Neural cell (in vitro differentiated cells): ENCODE data around the gene KBTBD8. TPM values are rescaled to one million over a fixed set of nuclear protein-coding genes. Genes with fewer than 3 reads are reported as not detected.

Experiments
- H2AFZ ChIP-seq: fragments of 200-600, 300-800 bp; sonication (generic), shearing (Covaris generic); 2 replicates; pipeline ENCODE4 v1.6.0; 2014; ENCODE audit warnings: low read depth, mild to moderate bottlenecking, antibody characterized with exemption, low read length, moderate library complexity
- H3F3A ChIP-seq: fragments of 200-600 bp; shearing (Covaris generic); 2 replicates; pipeline ENCODE4 v1.6.1; 2016; ENCODE audit warnings: mild to moderate bottlenecking, moderate library complexity, mixed read lengths, antibody characterized with exemption, low read length; ENCODE audit not compliant: insufficient read depth, poor library complexity, severe bottlenecking
- H3K27ac ChIP-seq: fragments of 200-600, 300-800 bp; sonication (generic), shearing (Covaris generic); 2 replicates; pipeline ENCODE4 v1.5.1; 2014; ENCODE audit warnings: mild to moderate bottlenecking, low read length, moderate library complexity
- H3K27me3 ChIP-seq: fragments of 300-800, 200-600 bp; sonication (generic), shearing (Covaris generic); 2 replicates; pipeline ENCODE4 v1.6.0; 2014; ENCODE audit warnings: mild to moderate bottlenecking, low read depth, low read length, moderate library complexity; ENCODE audit not compliant: insufficient read depth
- H3K36me3 ChIP-seq: fragments of 300-800, 200-600 bp; sonication (generic), shearing (Covaris generic); 2 replicates; pipeline ENCODE4 v1.5.1; 2014; ENCODE audit warnings: mild to moderate bottlenecking, antibody characterized with exemption, low read length, moderate library complexity; ENCODE audit not compliant: insufficient read depth
- H3K4me2 ChIP-seq: fragments of 300-800, 200-600 bp; sonication (generic), shearing (Covaris generic); 2 replicates; pipeline ENCODE4 v1.6.0; 2014; ENCODE audit warnings: mild to moderate bottlenecking, low read length
- H3K4me3 ChIP-seq: fragments of 300-800, 200-600 bp; sonication (generic), shearing (Covaris generic); 2 replicates; pipeline ENCODE4 v1.5.1; 2014; ENCODE audit warnings: mild to moderate bottlenecking, low read length, moderate library complexity
- H3K79me2 ChIP-seq: fragments of 200-600 bp; shearing (Covaris generic); replicated peaks from 2 replicates; pipeline ENCODE4 v1.6.0; 2014; ENCODE audit warnings: mild to moderate bottlenecking, low read length, moderate library complexity; ENCODE audit not compliant: insufficient read depth
- H3K9ac ChIP-seq: fragments of 300-800, 200-600 bp; sonication (generic), shearing (Covaris generic); 2 replicates; pipeline ENCODE4 v1.6.1; 2016; ENCODE audit warnings: mild to moderate bottlenecking, low read length, mixed read lengths
- H3K9me2 ChIP-seq: fragments of 200-600 bp; shearing (Covaris generic); 2 replicates; pipeline ENCODE4 v1.6.1; 2016; ENCODE audit warnings: mild to moderate bottlenecking, low read length, mixed read lengths; ENCODE audit not compliant: insufficient read depth
- H3K9me3 ChIP-seq: fragments of 200-600, 300-800 bp; sonication (generic), shearing (Covaris generic); 2 replicates; pipeline ENCODE4 v1.6.1; 2016; ENCODE audit warnings: mild to moderate bottlenecking, mixed run types, low read length, moderate library complexity, mixed read lengths
- H4K20me1 ChIP-seq: fragments of 200-600 bp; shearing (Covaris generic); 2 replicates; pipeline ENCODE4 v1.6.1; 2016; ENCODE audit warnings: mild to moderate bottlenecking, mixed run types; ENCODE audit not compliant: insufficient read depth
- EP300 ChIP-seq: fragments of 450-650 bp; conservative IDR thresholded peaks from 2 replicates; pipeline ENCODE4 v1.6.1; 2014; ENCODE audit warnings: antibody characterized with exemption, mild to moderate bottlenecking, moderate library complexity; ENCODE audit not compliant: poor library complexity, severe bottlenecking
- EZH2 ChIP-seq: fragments of 200-600, 300-800 bp; shearing (Covaris generic), sonication (generic); IDR thresholded peaks from 2 replicates; pipeline ENCODE4 v1.6.1; 2014; ENCODE audit warnings: antibody characterized with exemption, low read length, borderline replicate concordance, mild to moderate bottlenecking; ENCODE audit not compliant: insufficient read depth, poor library complexity, severe bottlenecking
- MXI1 ChIP-seq: fragments of 450-650 bp; conservative IDR thresholded peaks from 2 replicates; pipeline ENCODE4 v1.6.1; 2014; ENCODE audit warnings: antibody characterized with exemption, mild to moderate bottlenecking; ENCODE audit not compliant: poor library complexity, severe bottlenecking
- POLR2AphosphoS5 ChIP-seq: IDR thresholded peaks from 2 replicates; pipeline ENCODE4 v1.6.1; 2012
- RAD21 ChIP-seq: fragments of 450-650 bp; conservative IDR thresholded peaks from 2 replicates; pipeline ENCODE4 v1.6.1; 2014; ENCODE audit warnings: antibody characterized with exemption, mild to moderate bottlenecking, moderate library complexity
- SMC3 ChIP-seq: fragments of 450-650 bp; conservative IDR thresholded peaks from 2 replicates; pipeline ENCODE4 v1.6.1; 2014; ENCODE audit warnings: antibody characterized with exemption, mild to moderate bottlenecking, moderate library complexity; ENCODE audit not compliant: poor library complexity
- TAF1 ChIP-seq: IDR thresholded peaks from 2 replicates; pipeline ENCODE4 v1.6.1; 2012; ENCODE audit warnings: low read depth
- polyA plus RNA-seq: library from polyadenylated mRNA; depleted of rRNA; stranded (reverse); fragments of >200 nt; gene quantifications from 2 replicates; pipeline ENCODE4 v1.2.3, GENCODE V29; 2014
- TF ChIP-seq, protein P1 (sequence below): fragments of 450-650 bp; IDR thresholded peaks from 2 replicates; pipeline ENCODE4 v1.5.1; 2014; ENCODE audit warnings: antibody characterized with exemption, mild to moderate bottlenecking, moderate library complexity; ENCODE audit not compliant: poor library complexity, severe bottlenecking
- TF ChIP-seq, protein P2 (sequence below): IDR thresholded peaks from 2 replicates; pipeline ENCODE4 v1.6.1; 2012; ENCODE audit warnings: borderline replicate concordance

KBTBD8 gene
- polyA plus RNA-seq, 1 donor from 2014 or later: 4.7 TPM

DNA sequence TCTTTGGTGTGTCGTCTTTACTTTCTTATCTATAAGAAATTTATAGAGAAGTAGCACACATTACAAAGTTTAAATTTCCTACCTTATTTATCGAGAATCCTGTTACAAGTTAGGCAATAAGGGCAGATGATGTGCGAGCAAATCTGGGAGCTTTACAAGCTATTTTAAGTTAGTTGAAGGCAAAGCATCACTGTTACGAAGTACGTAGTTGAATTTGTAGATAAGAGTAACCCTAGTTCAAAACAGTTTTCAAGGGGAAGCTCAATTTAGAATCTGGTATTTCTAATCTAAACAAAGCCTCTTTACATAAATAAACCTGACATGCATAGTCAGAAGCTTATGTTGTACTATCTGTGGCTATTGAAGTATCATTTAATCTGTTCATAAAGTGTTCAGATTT, 8.4 kb downstream of the KBTBD8 start:
- Histone ChIP-seq H3K4me3 (no peak overlapping the region), H3K27me3 (no peaks in the 10 kb centered on the region), H3K9me2 (no peaks in the 10 kb centered on the region), H3K36me3 (no peaks in the 10 kb centered on the region), H3F3A (no peaks in the 10 kb centered on the region), H3K4me2 (no peak overlapping the region), H3K27ac (no peak overlapping the region), H3K9ac (no peak overlapping the region), H3K9me3 (no peaks in the 10 kb centered on the region), H2AFZ (no peak overlapping the region), H3K79me2 (no peaks in the 10 kb centered on the region), H4K20me1 (no peaks in the 10 kb centered on the region)
- no peak for TF ChIP-seq TAF1
- TF ChIP-seq EP300: no peak
- TF ChIP-seq, protein P1, sequence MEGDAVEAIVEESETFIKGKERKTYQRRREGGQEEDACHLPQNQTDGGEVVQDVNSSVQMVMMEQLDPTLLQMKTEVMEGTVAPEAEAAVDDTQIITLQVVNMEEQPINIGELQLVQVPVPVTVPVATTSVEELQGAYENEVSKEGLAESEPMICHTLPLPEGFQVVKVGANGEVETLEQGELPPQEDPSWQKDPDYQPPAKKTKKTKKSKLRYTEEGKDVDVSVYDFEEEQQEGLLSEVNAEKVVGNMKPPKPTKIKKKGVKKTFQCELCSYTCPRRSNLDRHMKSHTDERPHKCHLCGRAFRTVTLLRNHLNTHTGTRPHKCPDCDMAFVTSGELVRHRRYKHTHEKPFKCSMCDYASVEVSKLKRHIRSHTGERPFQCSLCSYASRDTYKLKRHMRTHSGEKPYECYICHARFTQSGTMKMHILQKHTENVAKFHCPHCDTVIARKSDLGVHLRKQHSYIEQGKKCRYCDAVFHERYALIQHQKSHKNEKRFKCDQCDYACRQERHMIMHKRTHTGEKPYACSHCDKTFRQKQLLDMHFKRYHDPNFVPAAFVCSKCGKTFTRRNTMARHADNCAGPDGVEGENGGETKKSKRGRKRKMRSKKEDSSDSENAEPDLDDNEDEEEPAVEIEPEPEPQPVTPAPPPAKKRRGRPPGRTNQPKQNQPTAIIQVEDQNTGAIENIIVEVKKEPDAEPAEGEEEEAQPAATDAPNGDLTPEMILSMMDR: no peak
- TF ChIP-seq EZH2: no peak
- no peak for TF ChIP-seq SMC3
- TF ChIP-seq, protein P2, sequence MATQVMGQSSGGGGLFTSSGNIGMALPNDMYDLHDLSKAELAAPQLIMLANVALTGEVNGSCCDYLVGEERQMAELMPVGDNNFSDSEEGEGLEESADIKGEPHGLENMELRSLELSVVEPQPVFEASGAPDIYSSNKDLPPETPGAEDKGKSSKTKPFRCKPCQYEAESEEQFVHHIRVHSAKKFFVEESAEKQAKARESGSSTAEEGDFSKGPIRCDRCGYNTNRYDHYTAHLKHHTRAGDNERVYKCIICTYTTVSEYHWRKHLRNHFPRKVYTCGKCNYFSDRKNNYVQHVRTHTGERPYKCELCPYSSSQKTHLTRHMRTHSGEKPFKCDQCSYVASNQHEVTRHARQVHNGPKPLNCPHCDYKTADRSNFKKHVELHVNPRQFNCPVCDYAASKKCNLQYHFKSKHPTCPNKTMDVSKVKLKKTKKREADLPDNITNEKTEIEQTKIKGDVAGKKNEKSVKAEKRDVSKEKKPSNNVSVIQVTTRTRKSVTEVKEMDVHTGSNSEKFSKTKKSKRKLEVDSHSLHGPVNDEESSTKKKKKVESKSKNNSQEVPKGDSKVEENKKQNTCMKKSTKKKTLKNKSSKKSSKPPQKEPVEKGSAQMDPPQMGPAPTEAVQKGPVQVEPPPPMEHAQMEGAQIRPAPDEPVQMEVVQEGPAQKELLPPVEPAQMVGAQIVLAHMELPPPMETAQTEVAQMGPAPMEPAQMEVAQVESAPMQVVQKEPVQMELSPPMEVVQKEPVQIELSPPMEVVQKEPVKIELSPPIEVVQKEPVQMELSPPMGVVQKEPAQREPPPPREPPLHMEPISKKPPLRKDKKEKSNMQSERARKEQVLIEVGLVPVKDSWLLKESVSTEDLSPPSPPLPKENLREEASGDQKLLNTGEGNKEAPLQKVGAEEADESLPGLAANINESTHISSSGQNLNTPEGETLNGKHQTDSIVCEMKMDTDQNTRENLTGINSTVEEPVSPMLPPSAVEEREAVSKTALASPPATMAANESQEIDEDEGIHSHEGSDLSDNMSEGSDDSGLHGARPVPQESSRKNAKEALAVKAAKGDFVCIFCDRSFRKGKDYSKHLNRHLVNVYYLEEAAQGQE: no peak
- no peak for TF ChIP-seq RAD21
- no peak for TF ChIP-seq MXI1
- TF ChIP-seq POLR2AphosphoS5: no peak

DNA sequence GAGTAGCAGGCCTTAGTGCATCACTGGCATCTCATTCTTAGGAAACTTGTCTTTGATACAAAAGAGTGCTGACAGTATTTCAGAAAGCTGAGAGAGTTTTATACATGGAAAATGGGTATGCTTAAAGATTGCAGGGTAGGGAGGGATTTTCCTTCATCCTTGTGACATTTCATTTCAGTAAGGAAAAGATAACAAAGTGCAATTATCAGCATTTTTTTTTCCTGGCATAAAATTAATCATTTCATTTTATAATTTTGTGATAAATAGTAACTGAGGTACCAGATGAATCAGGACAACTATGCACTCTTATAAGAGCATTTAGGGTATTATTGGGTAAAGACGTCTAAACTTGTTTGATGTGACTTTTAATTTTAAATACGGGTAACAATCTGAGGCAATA, 10.3 kb downstream of the KBTBD8 start:
- Histone ChIP-seq H3K27me3 (no peaks in the 10 kb centered on the region), H4K20me1 (no peaks in the 10 kb centered on the region), H3K9ac (no peak overlapping the region), H3F3A (no peaks in the 10 kb centered on the region), H3K4me3 (no peak overlapping the region), H3K9me2 (no peaks in the 10 kb centered on the region), H3K79me2 (no peaks in the 10 kb centered on the region), H3K9me3 (no peaks in the 10 kb centered on the region), H3K36me3 (no peaks in the 10 kb centered on the region), H3K27ac (no peak overlapping the region), H2AFZ (no peak overlapping the region), H3K4me2 (no peak overlapping the region)
- TF ChIP-seq, protein P1: no peak
- TF ChIP-seq TAF1: no peak
- TF ChIP-seq, protein P2: no peak
- no peak for TF ChIP-seq POLR2AphosphoS5
- no peak for TF ChIP-seq RAD21
- no peak for TF ChIP-seq EZH2
- TF ChIP-seq EP300: no peak
- no peak for TF ChIP-seq SMC3
- no peak for TF ChIP-seq MXI1
